GM23338 (cell line): ENCODE data around the gene KIF18B. TPM values are rescaled to one million over a fixed set of nuclear protein-coding genes. Genes with fewer than 3 reads are reported as not detected.

Experiments used
- ATAC-seq: fragments of 200-7000 bp; cut with Tn5 transposase; 3 replicates; pipeline ENCODE4 v1.9.1; 2020
- DNase-seq: peaks from one replicate; pipeline ENCODE4 v3.0.0-alpha.2; 2015; ENCODE audit warnings: low spot score
- H2AFZ ChIP-seq: fragments of 200-600 bp; sonication (generic); 2 replicates; pipeline ENCODE4 v1.8.0; 2016; ENCODE audit warnings: antibody characterized with exemption, mild to moderate bottlenecking, moderate library complexity
- H3F3A ChIP-seq: fragments of 200-600 bp; sonication (generic); replicated peaks from 2 replicates; pipeline ENCODE4 v1.8.0; 2017; ENCODE audit warnings: antibody characterized with exemption, mixed run types, low read depth
- H3K27ac ChIP-seq: fragments of 200-600 bp; sonication (generic); 2 replicates; pipeline ENCODE4 v1.6.1; 2016; ENCODE audit warnings: low read depth
- H3K27me3 ChIP-seq: fragments of 200-600 bp; sonication (generic); 2 replicates; pipeline ENCODE4 v1.8.0; 2016; ENCODE audit warnings: mild to moderate bottlenecking, mixed run types, moderate library complexity; ENCODE audit not compliant: insufficient read depth
- H3K36me3 ChIP-seq: fragments of 200-600 bp; sonication (generic); 2 replicates; pipeline ENCODE4 v1.8.0; 2016; ENCODE audit warnings: mild to moderate bottlenecking; ENCODE audit not compliant: insufficient read depth
- H3K4me1 ChIP-seq: fragments of 200-600 bp; sonication (generic); 2 replicates; pipeline ENCODE4 v1.8.0; 2016; ENCODE audit warnings: mild to moderate bottlenecking, moderate library complexity; ENCODE audit not compliant: insufficient read depth
- H3K4me2 ChIP-seq: fragments of 200-600 bp; sonication (generic); 2 replicates; pipeline ENCODE4 v1.7.1; 2017; ENCODE audit warnings: mixed run types
- H3K4me3 ChIP-seq: fragments of 200-600 bp; sonication (generic); 2 replicates; pipeline ENCODE4 v1.6.1; 2016; ENCODE audit warnings: mixed run types
- H3K79me2 ChIP-seq: fragments of 200-600 bp; sonication (generic); replicated peaks from 2 replicates; pipeline ENCODE4 v1.8.0; 2017; ENCODE audit warnings: mild to moderate bottlenecking; ENCODE audit not compliant: insufficient read depth
- H3K9me2 ChIP-seq: fragments of 200-600 bp; sonication (generic); 2 replicates; pipeline ENCODE4 v1.8.0; 2017; ENCODE audit not compliant: insufficient read depth
- H4K20me1 ChIP-seq: fragments of 200-600 bp; sonication (generic); replicated peaks from 2 replicates; pipeline ENCODE4 v1.8.0; 2017; ENCODE audit warnings: mild to moderate bottlenecking; ENCODE audit not compliant: insufficient read depth
- H3K27ac Mint-ChIP-seq: 2 replicates; pipeline ENCODE4 v1.8.0; 2020; ENCODE audit warnings: inconsistent platforms, mild to moderate bottlenecking, moderate library complexity, mixed read lengths
- H3K27me3 Mint-ChIP-seq: 3 replicates; pipeline ENCODE4 v1.8.0; 2022; ENCODE audit warnings: low read depth, mild to moderate bottlenecking, moderate library complexity, mixed read lengths, inconsistent platforms; ENCODE audit not compliant: insufficient read depth, poor library complexity
- H3K36me3 Mint-ChIP-seq: 3 replicates; pipeline ENCODE4 v1.8.0; 2021; ENCODE audit warnings: low read depth, mild to moderate bottlenecking, inconsistent platforms, moderate library complexity, mixed read lengths
- H3K4me1 Mint-ChIP-seq: 3 replicates; pipeline ENCODE4 v1.8.0; 2020; ENCODE audit warnings: mild to moderate bottlenecking, inconsistent platforms, mixed read lengths
- H3K4me3 Mint-ChIP-seq: 3 replicates; pipeline ENCODE4 v1.8.0; 2021; ENCODE audit warnings: moderate library complexity, mild to moderate bottlenecking, inconsistent platforms, mixed read lengths
- H3K9me3 Mint-ChIP-seq: 3 replicates; pipeline ENCODE4 v1.8.0; 2020; ENCODE audit warnings: moderate library complexity, mild to moderate bottlenecking, inconsistent platforms, mixed read lengths
- ETS1 ChIP-seq: IDR thresholded peaks from 2 replicates; pipeline ENCODE4 v1.6.1; 2016; ENCODE audit warnings: antibody characterized with exemption
- ZNF114 ChIP-seq: fragments of 250-450 bp; sonication (Bioruptor Pico); IDR thresholded peaks from 2 replicates; pipeline ENCODE4 v1.5.0; 2020; ENCODE audit warnings: mild to moderate bottlenecking, moderate library complexity
- ZNF462 ChIP-seq: fragments of 250-450 bp; sonication (Bioruptor Pico); IDR thresholded peaks from 2 replicates; pipeline ENCODE4 v1.5.0; 2020; ENCODE audit warnings: mild to moderate bottlenecking, moderate library complexity
- polyA plus RNA-seq: library from polyadenylated mRNA; unstranded; fragments of >200 nt; fragmentation: Nextera tagmentation; extraction: Ambion mirVana; gene quantifications from 2 replicates; pipeline ENCODE4 v1.2.1, GENCODE V29; 2016
- total RNA-seq: library from RNA; depleted of rRNA; stranded (reverse); fragments of >200 nt; shearing (Covaris generic); gene quantifications from 2 replicates; pipeline ENCODE4 v1.2.3, GENCODE V29; 2014

Gene KIF18B
- total and polyA plus RNA-seq, 2 experiments from 2014 or later = 14.1 to 28.4 TPM

- Mint-ChIP-seq H3K9me3 (no peaks in the 10 kb centered on the region; the same call in 2 of the 3 replicates), H3K36me3 (no peaks in the 10 kb centered on the region; the same call in 2 of the 3 replicates), H3K4me1 (peaks cover 14% of the 10 kb centered on the region), H3K27ac (no peak overlapping the region), H3K4me3 (peak overlapping the region; percentile 49; the same call in 1 of the 3 replicates), H3K27me3 (peaks cover 32% of the 10 kb centered on the region)
- no peak for TF ChIP-seq ETS1
- TF ChIP-seq ZNF462 = no peak
- TF ChIP-seq ZNF114 (CRISPR knock-in tag) = no peak
- Histone ChIP-seq H3K4me1 (peaks cover 6% of the 10 kb centered on the region; the same call in 1 of the 2 replicates), H3K27ac (no peak overlapping the region), H4K20me1 (no peaks in the 10 kb centered on the region), H3K79me2 (no peaks in the 10 kb centered on the region), H3K36me3 (no peaks in the 10 kb centered on the region), H3K27me3 (peaks cover 68% of the 10 kb centered on the region), H2AFZ (peak overlapping the region; percentile 94; the same call in 1 of the 2 replicates), H3K9me2 (no peaks in the 10 kb centered on the region), H3K4me3 (peak overlapping the region; percentile 67; the same call in 1 of the 2 replicates), H3F3A (peaks cover 8% of the 10 kb centered on the region; the same call in 1 of the 2 replicates), H3K4me2 (peak overlapping the region; percentile 90)
- no peak for DNase-seq
- ATAC-seq = no peak
Measured at GRCh38 chr17:44960691-44961090, 13.1 kb upstream of the KIF18B start.
